Kidney (tissue), 14 donors: ENCODE measurements around the gene ISYNA1. TPM values are rescaled to one million over a fixed set of nuclear protein-coding genes. Genes with fewer than 3 reads are reported as not detected.

Experiments
- DNase-seq, 5 donors: peaks; one replicate each; pipeline ENCODE4 v3.0.0-alpha.2; 2013 to 2020
- FAIRE-seq: peaks from 2 replicates; lab custom pipeline; 2012; peaks lifted over from hg19 to GRCh38; lab: Jason Lieb, UNC
- H3K27ac ChIP-seq, 2 donors: one replicate each; pipeline ENCODE4 v1.7.0; 2013; ENCODE audit warnings: low read depth in 2 of 2, low read length in 2 of 2, inconsistent platforms in 1 of 2
- H3K27me3 ChIP-seq: one replicate; pipeline ENCODE4 v1.7.1; 2013; ENCODE audit warnings: low read length, inconsistent platforms; ENCODE audit not compliant: control insufficient read depth, insufficient read depth
- H3K36me3 ChIP-seq, 3 donors: one replicate each; pipeline versions ENCODE4 v1.7.0 to v1.7.1; 2013; ENCODE audit warnings: low read length in 3 of 3, control low read depth in 1 of 3, inconsistent platforms in 1 of 3; ENCODE audit not compliant: insufficient read depth in 3 of 3, control insufficient read depth in 2 of 3
- H3K4me1 ChIP-seq, 3 donors: one replicate each; pipeline versions ENCODE4 v1.7.0 to v1.7.1; 2013; ENCODE audit warnings: low read length in 3 of 3, inconsistent platforms in 1 of 3, low read depth in 1 of 3; ENCODE audit not compliant: control insufficient read depth in 2 of 3, insufficient read depth in 2 of 3
- H3K4me3 ChIP-seq, 3 donors: one replicate each; pipeline versions ENCODE4 v1.7.0 to v1.8.1; 2013; ENCODE audit warnings: low read length in 3 of 3, control low read depth in 1 of 3, inconsistent platforms in 1 of 3
- H3K9ac ChIP-seq, 3 donors: one replicate each; pipeline versions ENCODE4 v1.7.0 to v1.7.1; 2013; ENCODE audit warnings: low read length in 3 of 3, control low read depth in 1 of 3, inconsistent platforms in 1 of 3
- H3K9me3 ChIP-seq, 3 donors: one replicate each; pipeline versions ENCODE4 v1.7.0 to v1.7.1; 2013; ENCODE audit warnings: low read length in 3 of 3, control low read depth in 1 of 3, inconsistent platforms in 1 of 3; ENCODE audit not compliant: control insufficient read depth in 2 of 3, insufficient read depth in 1 of 3
- intact Hi-C: fragments of 100-400 bp; cut with DNase I; formaldehyde crosslinking; loops from one replicate; pipeline ENCODE4 v1.11.1; 2022
- polyA plus RNA-seq: library from polyadenylated mRNA; stranded (reverse); fragments of 350-450 nt; fragmentation: Illumina TruSeq; extraction: RNeasy Lipid Tissue Mini Kit (QIAGEN cat#74804); gene quantifications from one replicate; pipeline ENCODE4 v1.2.3, GENCODE V29; 2014; ENCODE audit warnings: low read depth, low replicate concordance; ENCODE audit not compliant: insufficient read depth
- total RNA-seq: library from RNA; stranded (reverse); fragmentation: NEBNext Ultra II Directional; extraction: Animal tissue kit (Norgen Biotek cat#: 25700); gene quantifications from one replicate; pipeline ENCODE4 v1.2.1, GENCODE V29; 2021
- TF ChIP-seq, protein P1 (sequence below): IDR thresholded peaks from 3 replicates; pipeline ENCODE4 v1.5.1; 2012; ENCODE audit warnings: mild to moderate bottlenecking, moderate library complexity, borderline replicate concordance; ENCODE audit not compliant: insufficient read depth; ENCODE audit errors: extremely low read depth
- donor health status: control.
- donor health status: control.
- donor health status: control.
- donor health status: control.
- donor health status: control.
- donor health status: DM: yes; HTN: yes; CAD: no.
- donor health status: Normal renal cell carcinoma (clear cell type).

Gene ISYNA1
- total and polyA plus RNA-seq, 2 donors from 2014 or later, result 68.6 to 101 TPM

- Histone ChIP-seq H3K27me3 (no peaks in the 10 kb centered on the region), H3K9ac (no peak overlapping the region), H3K4me3 (no peak overlapping the region), H3K36me3 (peaks cover 0 to 3% (median 2%) of the 10 kb centered on the region in 3 donors), H3K4me1 (peaks cover 0 to 13% (median 0%) of the 10 kb centered on the region in 3 donors), H3K9me3 (no peaks in the 10 kb centered on the region), H3K27ac (no peak overlapping the region)
- intact Hi-C loops, result no loop called here
- DNase-seq (peak in 1 of 5 donors; percentile 66), FAIRE-seq (no peak)
- TF ChIP-seq, protein P1, sequence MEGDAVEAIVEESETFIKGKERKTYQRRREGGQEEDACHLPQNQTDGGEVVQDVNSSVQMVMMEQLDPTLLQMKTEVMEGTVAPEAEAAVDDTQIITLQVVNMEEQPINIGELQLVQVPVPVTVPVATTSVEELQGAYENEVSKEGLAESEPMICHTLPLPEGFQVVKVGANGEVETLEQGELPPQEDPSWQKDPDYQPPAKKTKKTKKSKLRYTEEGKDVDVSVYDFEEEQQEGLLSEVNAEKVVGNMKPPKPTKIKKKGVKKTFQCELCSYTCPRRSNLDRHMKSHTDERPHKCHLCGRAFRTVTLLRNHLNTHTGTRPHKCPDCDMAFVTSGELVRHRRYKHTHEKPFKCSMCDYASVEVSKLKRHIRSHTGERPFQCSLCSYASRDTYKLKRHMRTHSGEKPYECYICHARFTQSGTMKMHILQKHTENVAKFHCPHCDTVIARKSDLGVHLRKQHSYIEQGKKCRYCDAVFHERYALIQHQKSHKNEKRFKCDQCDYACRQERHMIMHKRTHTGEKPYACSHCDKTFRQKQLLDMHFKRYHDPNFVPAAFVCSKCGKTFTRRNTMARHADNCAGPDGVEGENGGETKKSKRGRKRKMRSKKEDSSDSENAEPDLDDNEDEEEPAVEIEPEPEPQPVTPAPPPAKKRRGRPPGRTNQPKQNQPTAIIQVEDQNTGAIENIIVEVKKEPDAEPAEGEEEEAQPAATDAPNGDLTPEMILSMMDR, result no peak
Measured at GRCh38 chr19:18392417-18392816, 45.5 kb downstream of the ISYNA1 start.

- intact Hi-C loops, result no loop called here
- TF ChIP-seq, protein P1, result no peak
Measured at GRCh38 chr19:18391509-18392075, 46.3 kb downstream of the ISYNA1 start.

DNA sequence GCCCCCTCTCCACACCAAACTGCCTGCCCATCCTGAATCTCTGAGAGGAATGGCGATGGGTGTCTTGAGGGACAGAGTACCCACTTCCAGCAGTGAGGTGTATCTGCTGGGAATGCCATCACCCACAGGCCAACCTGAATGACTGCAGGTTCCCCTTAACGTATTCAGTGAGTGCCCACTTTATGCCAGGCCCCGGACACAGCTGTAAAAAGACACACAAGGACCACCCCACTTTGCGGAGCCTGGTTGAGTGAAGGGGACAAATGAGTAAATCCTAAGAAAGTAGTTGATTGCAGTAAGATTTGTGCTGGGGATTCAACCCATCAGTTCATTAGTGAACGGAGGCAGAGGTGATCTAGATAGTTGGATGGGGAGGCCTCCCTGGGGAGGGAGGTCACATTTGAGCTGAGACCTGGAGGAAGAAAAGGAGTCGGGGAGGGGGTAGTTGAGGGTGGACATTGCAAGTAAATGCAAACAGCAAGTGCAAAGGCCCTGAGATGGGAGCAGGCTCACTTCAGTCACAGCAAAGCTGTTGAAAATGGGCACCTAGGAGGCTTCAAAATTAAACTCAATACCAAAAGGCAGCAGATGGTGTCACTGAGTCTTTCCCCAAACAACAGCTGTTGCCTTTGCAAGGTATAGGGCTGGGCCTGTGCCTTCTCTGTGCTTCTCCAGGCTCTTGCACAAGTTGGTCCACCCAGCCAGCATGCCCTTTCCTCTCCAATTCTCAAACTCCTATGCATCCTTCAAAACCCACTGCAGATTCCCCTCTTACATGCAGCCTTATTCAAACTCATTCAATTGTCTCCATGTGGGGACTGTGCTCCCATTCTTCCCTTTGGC lies 47.6 kb downstream of the ISYNA1 start:
- Histone ChIP-seq H3K4me3 (no peak overlapping the region), H3K9me3 (no peaks in the 10 kb centered on the region), H3K36me3 (peaks cover 0 to 3% (median 2%) of the 10 kb centered on the region in 3 donors), H3K4me1 (peaks cover 0 to 7% (median 6%) of the 10 kb centered on the region in 3 donors), H3K9ac (no peak overlapping the region), H3K27ac (no peak overlapping the region), H3K27me3 (no peaks in the 10 kb centered on the region)
- TF ChIP-seq, protein P1, result no peak
- DNase-seq (no peak), FAIRE-seq (no peak)
- intact Hi-C loops, result no loop called here

More at GRCh38 chr19:18391509-18392075, 46.3 kb downstream of the ISYNA1 start:
- Histone ChIP-seq H3K27me3 (no peaks in the 10 kb centered on the region), H3K4me3 (no peak overlapping the region), H3K27ac (no peak overlapping the region), H3K9me3 (no peaks in the 10 kb centered on the region), H3K4me1 (peaks cover 0 to 6% (median 0%) of the 10 kb centered on the region in 3 donors), H3K9ac (no peak overlapping the region), H3K36me3 (peaks cover 0 to 3% (median 2%) of the 10 kb centered on the region in 3 donors)
- DNase-seq (no peak), FAIRE-seq (no peak)
